Activated CD4-positive, alpha-beta T cell treated with anti-CD3 and anti-CD28 coated beads for 24 hours (primary cell): ENCODE data around the gene GRK5.

Experiments
- DNase-seq, 2 donors: peaks; one replicate each; pipeline ENCODE4 v3.0.0-alpha.2; 2020; ENCODE audit warnings: low read depth in 2 of 2

Gene GRK5

DNA sequence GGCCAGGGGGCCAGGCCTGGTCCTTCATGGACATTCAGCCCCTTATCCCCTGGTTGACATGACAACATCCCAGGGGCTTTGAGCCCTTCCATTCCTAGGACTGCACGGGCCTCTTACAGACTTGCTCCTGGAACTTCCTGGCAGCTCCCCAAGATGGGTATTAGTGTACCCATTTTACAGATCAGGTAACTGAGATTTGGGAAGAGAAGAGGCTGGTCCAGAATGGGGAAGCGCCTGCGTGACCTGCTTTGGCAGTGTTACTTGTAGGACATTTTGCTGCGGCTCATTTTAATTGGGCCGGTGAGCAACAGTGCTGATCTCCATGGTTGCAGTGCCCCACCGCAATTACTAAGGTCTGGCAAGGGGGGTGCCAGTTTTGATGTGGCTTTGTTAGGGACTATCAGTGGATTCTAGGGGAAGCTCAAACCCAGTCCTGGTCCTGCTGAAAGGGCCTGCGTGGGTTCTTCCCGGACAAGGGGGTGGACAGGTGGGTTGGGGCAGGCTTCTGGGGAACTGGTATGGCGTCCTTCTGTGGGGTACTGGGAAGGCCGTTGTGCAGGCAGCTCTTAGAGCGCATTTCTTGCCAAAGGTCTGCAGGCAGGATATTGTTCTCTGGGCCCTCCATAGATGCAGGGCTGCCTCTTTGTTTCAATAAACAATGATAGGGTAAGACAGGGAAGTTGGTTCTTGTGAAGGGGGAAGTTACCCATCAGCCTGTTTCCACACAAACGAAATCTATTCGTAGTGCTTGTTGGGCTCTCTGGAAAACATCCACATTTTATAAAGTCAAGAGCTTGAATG is 197.5 kb downstream of the GRK5 start:
- DNase-seq = no peak

DNA sequence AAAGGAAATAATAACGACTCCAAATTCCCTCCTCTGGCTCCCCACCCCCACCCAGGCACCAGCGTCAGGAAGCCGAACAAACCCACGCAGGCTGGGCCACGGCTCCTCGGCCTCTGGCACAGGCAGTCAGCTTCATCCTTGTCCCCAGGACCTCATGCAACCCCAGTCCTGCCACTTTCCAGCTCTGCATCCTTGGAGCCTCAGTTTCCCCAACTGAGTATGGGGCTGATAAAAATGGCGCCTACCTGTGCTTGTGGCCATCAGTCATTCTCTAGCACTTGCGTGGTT is 198.1 kb downstream of the GRK5 start:
- no peak for DNase-seq

DNA sequence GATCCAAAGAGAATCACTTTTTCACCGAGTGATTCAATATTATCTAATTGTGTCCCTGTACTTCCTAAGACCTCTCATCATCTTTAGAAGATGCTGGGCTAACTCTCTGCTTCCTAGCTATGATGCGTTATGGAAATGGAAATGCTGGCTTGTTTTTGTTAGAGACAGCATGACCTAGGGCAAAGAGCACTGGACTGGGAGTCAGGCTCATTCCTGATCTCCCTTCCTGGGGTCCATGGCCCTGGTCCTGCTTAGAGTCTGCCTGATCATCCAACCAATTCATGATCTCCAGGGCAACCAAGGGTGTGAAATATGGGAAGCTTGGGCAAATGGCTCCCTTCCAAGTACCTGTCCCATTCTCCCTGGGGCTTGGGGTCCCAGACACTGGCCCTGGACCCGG is 198.8 kb downstream of the GRK5 start:
- DNase-seq = no peak

DNA sequence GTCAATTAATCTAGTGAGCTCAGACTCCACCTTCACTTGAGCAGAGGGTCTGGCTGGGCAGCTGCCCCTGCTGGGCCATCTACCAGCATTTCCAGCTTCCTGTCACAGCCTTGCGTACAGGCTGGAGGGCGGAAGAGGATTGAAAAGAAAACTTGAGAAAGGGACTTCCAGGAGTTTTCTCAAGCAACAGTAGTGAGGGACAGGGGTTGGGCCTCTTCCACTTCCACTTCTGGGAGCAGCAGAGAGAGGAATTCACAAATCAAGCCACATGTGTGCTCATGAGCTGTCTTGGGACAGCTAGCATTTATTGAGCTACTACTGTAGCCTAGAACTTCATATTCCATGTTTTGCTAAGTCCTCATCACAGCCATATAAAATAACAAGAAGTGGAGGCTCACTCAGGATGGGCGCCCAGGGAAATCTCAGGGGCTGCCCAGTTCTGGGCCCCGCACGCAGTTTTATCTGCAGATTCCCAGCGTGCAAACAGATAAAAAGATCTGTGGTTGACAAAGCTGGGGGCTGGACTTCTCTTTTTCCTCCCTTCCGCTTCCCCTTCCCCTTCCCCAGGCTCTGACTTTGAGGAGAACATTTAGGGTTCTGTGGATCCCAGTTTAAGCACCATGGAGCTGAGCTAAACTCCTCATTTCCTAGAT is 199.4 kb downstream of the GRK5 start:
- no peak for DNase-seq

DNA sequence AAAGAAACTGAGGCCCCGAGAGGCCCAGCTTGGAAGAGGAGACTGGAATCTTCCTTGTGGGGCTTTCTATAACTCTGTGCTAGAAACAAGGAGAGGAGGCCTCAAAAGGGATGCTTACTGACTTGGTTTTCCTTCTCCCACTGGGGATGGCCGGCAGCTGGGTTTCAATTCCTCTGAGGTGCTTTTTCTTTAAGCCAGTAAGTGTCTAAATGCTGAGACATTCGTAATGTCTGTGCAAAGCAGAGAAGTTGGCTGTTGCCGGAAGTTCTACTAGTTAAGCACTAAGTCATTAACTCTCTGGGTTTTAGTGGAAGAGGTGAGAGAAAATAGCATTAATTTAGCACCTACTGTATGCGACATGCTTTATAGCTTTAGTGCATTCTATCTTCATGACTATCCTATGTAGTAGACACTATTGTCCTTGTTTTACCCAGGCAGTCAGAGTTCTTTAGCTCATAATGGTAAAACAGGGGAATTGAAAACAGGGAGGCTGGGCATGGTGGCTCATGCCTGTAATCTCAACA is 199.9 kb downstream of the GRK5 start:
- DNase-seq = no peak

DNA sequence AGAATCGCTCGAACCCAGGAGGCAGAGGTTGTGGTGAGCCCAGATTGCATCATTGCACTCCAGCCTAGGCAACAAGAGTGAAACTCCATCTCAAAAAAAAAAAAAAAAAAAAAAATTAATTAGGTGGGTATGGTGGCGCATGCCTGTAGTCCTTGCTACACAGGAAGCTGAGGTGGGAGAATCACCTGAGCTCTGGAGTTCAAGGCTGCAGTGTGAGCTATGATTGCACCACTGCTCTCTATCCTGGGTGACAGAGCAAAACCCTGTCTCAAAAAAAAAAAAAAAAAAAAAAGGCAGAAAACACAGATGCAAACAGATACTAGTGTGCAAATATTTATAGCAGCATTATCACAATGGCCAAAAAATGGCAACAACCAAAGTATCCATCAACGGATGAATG is 200.7 kb downstream of the GRK5 start:
- DNase-seq = no peak

DNA sequence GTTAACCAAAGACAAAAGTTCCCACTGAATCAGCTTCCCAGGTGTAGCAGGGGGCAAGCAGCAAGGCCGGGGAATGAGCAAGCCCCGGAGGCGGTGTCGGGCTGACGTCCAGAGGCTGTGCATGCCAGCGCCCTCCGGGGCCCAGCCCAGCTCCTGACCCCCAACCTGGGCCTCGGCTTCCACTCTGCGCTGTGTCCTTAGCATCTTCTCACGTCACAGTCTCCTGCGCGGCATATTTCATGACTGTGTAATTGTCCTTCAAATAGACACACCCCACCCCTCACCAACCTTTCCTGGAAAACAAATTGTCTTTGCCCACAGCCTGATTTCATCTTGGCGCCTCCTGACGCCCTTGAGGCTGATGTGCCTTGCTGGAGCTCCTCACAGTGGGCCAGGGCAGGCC is 201.6 kb downstream of the GRK5 start:
- no peak for DNase-seq

DNA sequence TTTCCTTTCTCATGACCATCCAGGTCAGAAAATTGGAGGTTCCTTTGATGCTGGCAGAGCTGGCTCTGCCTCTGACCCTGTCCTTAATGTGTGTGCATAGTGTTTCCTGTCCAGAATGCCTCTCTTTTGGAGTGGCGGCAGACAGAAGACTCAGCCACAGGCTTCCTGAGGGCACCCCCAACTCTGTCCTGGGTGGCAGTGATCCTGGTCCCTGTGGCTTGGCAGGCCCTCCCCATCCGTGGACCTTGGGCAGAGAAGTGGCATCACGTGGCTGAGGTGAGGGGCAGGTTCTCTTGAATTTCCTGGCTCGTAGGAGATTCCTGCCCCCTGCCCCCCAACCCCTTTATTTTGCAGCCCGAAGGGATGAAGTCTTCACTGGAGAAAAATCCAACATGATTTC is 202.0 kb downstream of the GRK5 start:
- DNase-seq = no peak

DNA sequence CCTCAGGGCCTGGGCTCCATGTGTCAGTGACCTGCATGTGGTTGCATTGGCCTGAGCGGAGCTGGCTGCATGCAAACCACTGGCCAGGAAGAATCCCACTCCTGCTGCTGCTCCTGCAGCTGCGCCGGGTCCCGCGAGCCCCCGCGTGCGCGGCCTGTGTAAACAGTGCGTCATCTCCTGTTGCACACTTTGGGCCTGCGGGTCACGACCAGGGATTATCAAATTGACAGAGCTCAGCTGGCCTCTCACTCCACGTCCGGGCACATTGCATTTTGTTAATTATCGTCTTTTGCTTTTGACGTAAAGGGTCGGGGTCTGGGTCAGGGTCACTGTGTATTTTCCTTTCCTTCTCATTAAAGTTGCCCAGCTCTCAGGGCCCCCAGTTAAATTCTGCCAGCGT is 202.5 kb downstream of the GRK5 start:
- no peak for DNase-seq

DNA sequence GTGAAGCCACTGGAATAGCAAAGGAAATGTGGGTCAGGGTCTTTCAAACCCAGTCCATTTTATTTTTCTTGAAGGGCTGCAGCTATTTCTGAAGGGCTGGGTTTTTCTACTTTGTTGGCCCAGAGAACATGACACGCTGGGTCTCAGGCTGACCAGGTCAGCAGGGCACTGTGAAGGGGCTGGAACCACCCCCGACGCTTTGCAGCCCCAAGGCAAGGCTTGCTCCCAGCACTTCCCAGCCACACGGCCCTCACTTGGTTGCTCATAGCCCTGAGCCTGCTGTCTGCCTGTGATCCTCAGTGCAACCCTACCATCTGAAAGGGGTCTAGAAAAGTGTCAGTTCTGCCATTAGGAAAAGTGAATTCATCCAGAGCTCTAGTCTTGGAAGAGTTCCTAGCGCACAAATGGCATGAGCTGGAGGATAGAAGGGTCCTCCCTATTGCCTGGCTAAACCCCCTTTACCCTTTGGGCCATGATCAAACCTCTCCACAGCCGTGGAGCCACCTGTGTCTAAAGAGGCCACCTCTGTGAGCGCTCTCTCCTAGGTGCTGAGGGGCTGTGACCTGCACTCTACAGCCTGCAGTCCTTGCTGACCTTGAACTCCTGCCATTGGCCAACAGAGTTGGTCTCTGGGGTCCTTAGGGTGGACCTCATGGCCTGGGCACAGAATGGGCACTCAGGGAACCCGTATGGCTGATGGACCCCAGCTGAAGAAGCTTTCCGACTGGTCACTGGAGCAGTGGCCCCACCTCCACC is 203.2 kb downstream of the GRK5 start:
- DNase-seq = no peak

DNA sequence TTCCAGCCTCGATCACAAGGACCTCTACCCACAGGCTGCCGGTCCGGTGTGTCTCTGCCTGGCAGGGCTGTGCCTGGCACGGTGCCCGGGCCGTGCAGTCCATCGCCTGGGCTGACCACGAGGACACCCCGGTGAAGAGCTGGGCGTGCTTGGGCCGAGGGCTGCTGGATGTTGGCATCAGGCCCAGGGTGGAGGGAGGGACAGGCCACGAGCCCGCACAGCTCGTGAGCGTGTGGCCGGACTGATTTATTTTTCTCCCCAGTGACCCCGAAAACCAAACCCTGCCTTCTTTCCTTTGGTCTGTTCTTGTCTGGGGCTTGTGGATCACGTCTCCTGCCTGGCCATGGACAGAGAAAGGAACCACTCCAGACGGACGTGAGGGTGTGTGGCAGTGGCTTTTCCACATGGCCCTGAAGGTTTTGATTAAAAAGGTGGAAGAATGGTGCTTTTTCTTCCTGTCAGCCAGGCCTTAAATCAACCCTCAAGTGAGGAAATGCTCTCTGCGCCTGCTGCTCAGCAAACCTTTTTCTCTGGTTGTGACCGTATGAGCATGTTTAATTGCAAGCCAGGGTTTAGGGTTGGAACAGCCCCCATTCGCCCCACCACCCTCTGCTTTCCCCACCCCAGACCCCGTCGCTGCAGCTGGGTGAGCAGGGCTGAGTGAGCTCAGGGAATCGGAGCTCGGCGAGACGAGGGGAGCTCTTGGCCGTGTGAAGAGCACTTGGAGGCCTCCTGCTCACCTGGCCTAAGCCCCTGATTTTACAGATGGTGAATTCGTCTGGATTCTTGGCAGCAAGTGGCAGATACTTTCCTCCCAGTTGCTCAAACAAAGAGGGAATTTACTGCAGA is 205.1 kb downstream of the GRK5 start:
- DNase-seq = no peak

DNA sequence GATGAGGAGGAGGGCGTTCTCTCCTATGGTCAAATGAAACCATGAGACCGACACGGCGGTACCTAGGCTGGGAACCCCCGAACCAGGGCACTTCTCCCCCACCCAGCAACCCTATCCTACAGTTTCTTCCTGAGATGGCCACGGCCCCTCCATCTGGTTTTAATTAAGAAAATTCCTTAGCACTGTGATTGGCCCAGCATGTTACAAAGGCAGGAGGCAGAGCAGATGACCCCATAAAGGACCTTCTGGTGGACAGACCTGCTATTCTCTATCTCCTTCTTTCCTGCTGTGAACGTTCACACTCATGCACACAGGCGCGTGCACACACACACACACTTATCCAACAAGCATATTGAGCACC is 205.7 kb downstream of the GRK5 start:
- no peak for DNase-seq

DNA sequence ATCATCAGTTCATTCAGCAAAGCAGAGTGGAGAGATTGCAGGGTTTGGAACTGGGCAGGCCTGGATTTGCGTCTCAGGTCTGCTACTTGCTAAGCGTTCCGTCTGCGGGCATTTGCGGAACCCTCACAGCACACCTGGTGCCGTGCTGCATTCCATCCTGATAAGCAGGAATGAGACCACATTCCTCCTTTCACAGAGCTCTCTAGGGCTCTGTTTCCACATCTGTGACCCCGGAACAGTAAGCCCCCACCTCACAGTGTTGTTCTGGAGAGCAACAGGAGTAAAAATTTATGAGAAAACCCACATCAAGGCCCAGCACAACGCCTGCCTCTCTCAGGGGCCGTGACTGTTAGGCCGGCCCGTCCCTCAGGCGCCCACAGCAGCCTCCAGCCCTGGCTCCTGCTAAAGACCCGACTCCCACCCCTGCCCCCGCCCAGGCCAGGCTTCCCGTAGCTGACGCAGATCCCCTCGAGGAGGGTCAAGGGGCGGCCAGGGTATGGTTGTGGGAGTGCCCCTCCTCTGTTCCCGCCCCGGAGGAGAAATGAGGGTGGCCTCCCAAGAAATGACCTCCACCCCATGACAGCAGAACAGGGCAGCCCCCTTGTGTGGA is 206.2 kb downstream of the GRK5 start:
- no peak for DNase-seq

DNA sequence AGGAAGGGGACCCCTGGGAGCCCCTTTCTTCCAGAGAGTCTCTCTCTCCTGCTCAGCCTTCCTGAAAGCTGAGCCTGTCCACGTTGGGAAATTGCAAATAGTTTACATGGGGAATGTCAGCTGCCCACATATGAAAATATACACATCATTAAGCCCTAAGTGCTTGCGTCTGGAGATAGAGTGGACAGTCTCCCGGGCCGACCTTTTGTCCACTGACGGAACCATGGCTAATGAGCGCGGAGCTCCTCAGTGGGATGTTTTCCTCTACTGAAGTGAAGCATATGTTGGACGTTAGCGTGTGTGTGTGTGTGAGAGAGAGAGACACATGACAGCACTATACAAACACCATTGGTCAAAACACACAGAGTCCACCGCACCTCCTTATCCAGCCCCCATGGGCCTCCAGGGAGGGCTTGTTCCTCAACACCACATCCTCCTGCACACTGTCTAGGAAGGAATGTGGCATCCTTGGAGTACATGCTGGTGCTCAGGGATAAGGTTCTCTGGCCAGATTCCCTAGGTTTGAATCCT is 206.8 kb downstream of the GRK5 start:
- DNase-seq = no peak

DNA sequence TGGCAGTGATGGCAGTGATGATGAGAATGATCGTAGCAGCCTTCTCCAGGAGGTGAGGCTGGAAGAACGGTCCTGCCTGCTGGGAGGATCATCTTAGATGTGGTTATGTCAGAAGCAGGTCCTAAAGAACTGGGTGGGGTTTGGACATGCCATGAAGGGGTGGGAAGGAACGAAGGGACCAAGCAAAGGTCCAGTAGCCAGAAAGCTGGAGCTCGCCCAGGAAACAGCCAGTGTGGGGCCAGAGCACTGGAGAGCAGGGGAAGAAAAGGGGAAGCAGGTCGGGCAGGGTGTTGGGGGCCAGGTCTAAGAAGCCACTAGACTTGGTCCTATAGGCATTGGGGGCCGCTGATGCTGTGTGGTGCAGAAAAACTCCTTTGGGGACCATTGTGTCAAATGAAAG is 207.8 kb downstream of the GRK5 start:
- no peak for DNase-seq

DNA sequence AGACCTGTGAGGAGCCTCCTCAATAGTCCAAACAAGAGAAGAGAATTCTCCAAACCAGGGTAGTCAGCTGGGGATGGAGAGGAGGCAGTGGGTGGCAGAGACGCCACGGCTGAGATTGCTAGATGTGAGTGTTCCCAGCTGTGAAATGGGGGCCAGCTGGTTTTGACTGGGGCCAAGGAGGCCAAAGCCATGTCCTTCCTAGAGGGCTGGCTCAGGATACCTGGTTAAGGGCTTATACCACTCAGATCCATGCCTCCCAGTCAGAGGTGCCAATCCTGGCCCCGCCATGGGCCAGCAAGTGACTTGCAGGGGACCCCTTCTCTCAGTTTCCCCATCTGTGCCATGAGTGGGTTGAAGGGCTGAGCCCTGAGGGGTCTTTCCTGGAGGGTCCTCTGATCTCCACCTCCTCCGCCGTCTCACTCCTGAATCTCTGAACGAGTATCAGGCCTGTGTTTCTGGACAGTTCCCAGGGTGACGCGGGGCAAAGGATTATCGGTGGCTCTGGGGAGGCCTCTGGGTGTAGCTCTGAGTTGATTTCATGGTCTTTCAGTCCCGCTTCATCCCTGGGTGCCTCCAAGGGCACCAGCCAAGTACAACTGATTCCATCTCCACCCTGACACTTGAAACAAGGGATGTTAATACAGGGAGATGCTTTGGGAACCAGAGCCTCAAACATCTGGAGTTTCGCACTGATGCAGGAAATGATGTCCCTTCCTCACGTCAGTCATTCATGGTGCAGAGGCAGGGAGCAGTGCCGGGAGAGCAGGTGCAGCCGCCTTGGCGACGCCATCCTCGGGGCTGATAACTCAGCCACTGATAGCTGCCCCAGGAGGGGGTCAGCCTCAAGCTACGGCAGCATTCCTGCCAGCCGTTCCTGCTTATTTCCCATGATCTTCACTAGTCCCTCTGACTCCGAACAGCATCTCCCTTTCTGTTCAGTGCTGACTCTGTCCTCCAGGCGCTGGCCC is 208.4 kb downstream of the GRK5 start:
- DNase-seq = no peak

DNA sequence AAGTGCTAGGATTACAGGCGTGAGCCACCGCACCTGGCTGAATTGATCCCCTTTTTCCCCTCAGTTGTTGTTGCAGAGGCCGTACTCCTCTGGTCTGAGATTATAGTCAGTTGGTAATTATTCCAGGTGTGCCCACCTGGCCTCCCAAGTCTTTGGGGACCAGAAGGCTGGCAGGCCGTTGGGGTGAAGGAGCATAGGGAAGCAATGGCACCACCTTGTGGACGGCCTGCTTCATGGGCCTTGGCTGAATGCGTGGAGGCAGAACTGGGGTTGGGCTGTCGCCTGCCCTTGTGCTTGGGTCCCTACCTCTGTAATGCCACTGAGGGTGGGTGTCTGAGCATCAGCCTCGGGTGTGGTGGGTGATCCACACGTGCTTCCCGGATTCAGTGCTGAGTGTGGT is 209.5 kb downstream of the GRK5 start:
- DNase-seq = peak; percentile 60 to 63

DNA sequence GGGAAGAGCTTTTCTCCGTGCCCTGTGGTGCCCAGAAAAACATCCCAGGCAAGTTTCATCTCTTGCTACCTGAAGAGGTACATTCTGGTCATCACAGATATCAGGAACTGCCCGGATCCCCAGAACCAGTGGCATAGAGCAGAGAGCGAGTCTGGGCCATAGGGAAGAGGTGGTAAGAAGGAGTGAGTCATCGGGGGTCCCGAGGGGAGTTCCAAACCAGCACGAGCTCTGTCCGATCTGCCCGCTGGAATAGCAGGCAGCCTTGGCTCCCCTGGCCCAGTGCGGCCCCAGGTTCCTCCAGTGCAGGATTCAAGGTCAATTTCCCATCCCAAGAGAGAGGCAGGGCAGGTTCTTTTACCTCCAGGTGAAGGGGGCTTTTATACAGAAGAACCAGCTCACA is 210.5 kb downstream of the GRK5 start:
- no peak for DNase-seq

DNA sequence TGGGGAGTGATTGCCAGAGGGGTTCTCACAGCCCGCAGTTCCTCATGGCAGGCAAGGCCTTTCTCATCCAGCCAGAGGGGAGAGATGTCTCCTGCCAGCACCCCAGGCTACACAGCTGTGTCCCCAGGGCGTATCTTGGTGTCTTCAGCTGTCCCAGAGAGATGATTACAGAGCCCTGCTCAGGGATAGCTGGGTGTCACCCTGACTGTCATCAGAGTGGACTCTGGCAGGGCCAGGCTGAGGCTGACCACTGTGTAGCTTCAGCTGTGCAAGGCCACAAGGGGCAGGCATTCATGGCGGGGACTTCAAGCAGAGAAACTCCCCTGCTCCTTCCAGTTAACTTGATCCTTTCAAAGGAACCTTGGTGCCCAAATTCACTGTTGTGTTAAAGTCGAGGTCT is 211.0 kb downstream of the GRK5 start:
- no peak for DNase-seq

DNA sequence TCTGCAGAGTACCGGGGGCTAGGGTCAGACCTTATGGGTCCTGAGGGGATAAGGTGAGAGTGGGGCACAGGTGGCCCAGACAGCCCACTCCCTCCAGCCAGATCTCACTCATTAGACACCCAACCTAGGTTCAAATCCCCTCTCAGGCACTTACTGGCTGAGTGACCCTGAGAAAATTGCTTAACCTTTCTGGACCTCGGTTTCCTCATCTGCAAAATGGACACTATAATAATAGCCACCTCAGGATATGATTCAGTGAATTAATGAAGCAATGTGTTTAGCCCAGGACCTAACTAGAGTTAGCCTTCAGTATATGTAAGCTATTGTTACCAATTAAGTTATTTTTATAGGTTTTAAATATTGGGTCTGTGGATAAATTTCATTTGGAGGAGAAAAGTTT is 212.6 kb downstream of the GRK5 start:
- no peak for DNase-seq
